PC-3 (cell line): ENCODE data around the gene HMCN1.

ENCODE experiments used
- EZH2 ChIP-seq: fragments of 300-600 bp; sonication (generic); IDR thresholded peaks from one replicate; pipeline ENCODE4 v1.6.1; 2017; ENCODE audit warnings: antibody characterized with exemption, mild to moderate bottlenecking, low read length; ENCODE audit not compliant: unreplicated experiment
- EZH2phosphoT487 ChIP-seq: fragments of 300-600 bp; sonication (generic); IDR thresholded peaks from 2 replicates; pipeline ENCODE4 v1.6.1; 2018; ENCODE audit warnings: mild to moderate bottlenecking, antibody characterized with exemption, low read length, borderline replicate concordance
- TF ChIP-seq, protein P1 (sequence below): fragments of 300-600 bp; sonication (generic); conservative IDR thresholded peaks from 2 replicates; pipeline ENCODE4 v1.5.1; 2017; ENCODE audit warnings: antibody characterized with exemption, low read depth, mild to moderate bottlenecking, low read length

DNA sequence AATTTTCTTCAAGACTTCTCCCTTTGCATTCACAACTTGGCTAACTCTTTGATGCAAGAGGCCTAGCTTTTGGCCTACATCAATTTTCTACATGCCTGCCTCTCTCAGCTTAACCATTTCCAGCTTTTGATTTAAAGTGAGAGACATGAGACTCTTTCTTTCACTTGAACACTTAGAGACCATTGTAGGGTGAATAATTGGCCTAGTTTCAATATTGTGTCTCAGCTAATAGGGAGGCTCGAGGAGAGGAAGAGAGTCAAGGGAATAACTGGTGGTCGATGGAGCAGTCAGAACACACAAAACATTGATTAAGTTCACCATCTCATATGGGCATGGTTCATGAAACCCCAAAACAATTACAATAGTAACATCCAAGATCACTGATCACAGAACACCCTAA lies 415.4 kb downstream of the HMCN1 start:
- TF ChIP-seq EZH2 = no peak
- TF ChIP-seq, protein P1, sequence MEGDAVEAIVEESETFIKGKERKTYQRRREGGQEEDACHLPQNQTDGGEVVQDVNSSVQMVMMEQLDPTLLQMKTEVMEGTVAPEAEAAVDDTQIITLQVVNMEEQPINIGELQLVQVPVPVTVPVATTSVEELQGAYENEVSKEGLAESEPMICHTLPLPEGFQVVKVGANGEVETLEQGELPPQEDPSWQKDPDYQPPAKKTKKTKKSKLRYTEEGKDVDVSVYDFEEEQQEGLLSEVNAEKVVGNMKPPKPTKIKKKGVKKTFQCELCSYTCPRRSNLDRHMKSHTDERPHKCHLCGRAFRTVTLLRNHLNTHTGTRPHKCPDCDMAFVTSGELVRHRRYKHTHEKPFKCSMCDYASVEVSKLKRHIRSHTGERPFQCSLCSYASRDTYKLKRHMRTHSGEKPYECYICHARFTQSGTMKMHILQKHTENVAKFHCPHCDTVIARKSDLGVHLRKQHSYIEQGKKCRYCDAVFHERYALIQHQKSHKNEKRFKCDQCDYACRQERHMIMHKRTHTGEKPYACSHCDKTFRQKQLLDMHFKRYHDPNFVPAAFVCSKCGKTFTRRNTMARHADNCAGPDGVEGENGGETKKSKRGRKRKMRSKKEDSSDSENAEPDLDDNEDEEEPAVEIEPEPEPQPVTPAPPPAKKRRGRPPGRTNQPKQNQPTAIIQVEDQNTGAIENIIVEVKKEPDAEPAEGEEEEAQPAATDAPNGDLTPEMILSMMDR = no peak
- no peak for TF ChIP-seq EZH2phosphoT487
